Stimulated activated CD4-positive, alpha-beta T cell treated with anti-CD3 and anti-CD28 coated beads, Interleukin-4, amount 100 ng/mL, for 48 hours (primary cell): ENCODE data around the gene LRRC8E.
A peak's percentile ranks its signal among the peaks of the same experiment; 100 is the strongest.
"Not testable (repeated sequence)": the region's sequence is repeated elsewhere in the genome, so short reads cannot be mapped to it uniquely, and the experiment has no call there.

Experiments
- DNase-seq, 2 donors: peaks; one replicate each; pipeline ENCODE4 v3.0.0-alpha.2; 2020; ENCODE audit warnings: low read depth in 2 of 2

Gene LRRC8E

GRCh38 chr19:7887408-7888144, 734 bp upstream of the LRRC8E start:
- DNase-seq: no peak

GRCh38 chr19:7888826-7889217, 512 bp downstream of the LRRC8E start:
- no peak for DNase-seq

GRCh38 chr19:7893362-7894101, 5.2 kb downstream of the LRRC8E start:
- not testable (repeated sequence) for DNase-seq

GRCh38 chr19:7894612-7895309, 6.5 kb downstream of the LRRC8E start:
- DNase-seq: no peak

GRCh38 chr19:7895565-7895964, 7.3 kb downstream of the LRRC8E start:
- DNase-seq: no peak

- DNase-seq: no peak
Measured at GRCh38 chr19:7897292-7897691, 9.0 kb downstream of the LRRC8E start.

GRCh38 chr19:7898967-7899366, 10.7 kb downstream of the LRRC8E start:
- DNase-seq: no peak

- no peak for DNase-seq
Measured at GRCh38 chr19:7899751-7900378, 11.6 kb downstream of the LRRC8E start.

GRCh38 chr19:7900401-7900870, 12.1 kb downstream of the LRRC8E start:
- no peak for DNase-seq

GRCh38 chr19:7900931-7901330, 12.6 kb downstream of the LRRC8E start:
- no peak for DNase-seq

- DNase-seq: no peak
Measured at GRCh38 chr19:7901337-7901736, 13.0 kb downstream of the LRRC8E start.

GRCh38 chr19:7902796-7903243, 14.5 kb downstream of the LRRC8E start:
- DNase-seq: no peak

GRCh38 chr19:7903244-7904073, 15.1 kb downstream of the LRRC8E start, which contains the start of gene MAP2K7:
Gene MAP2K7, plus strand, starts transcription at chr19:7903877. Its CDS starts 68 bp downstream, at chr19:7903945.
- DNase-seq: peak; percentile 100

GRCh38 chr19:7904074-7905020, 16.0 kb downstream of the LRRC8E start:
- peak in 1 of 2 donors; percentile 32 for DNase-seq

- DNase-seq: no peak
Measured at GRCh38 chr19:7905268-7905667, 17.0 kb downstream of the LRRC8E start.

GRCh38 chr19:7905859-7906258, 17.5 kb downstream of the LRRC8E start:
- DNase-seq: no peak

GRCh38 chr19:7907122-7907521, 18.8 kb downstream of the LRRC8E start:
- no peak for DNase-seq

- DNase-seq: no peak
Measured at GRCh38 chr19:7907544-7907943, 19.2 kb downstream of the LRRC8E start.

- no peak for DNase-seq
Measured at GRCh38 chr19:7908078-7908699, 19.9 kb downstream of the LRRC8E start.
